Putamen (tissue), 1 donor: ENCODE measurements around the gene MKNK2.

Experiments
- DNase-seq: peaks from one replicate; pipeline ENCODE4 v3.0.0-alpha.2; 2016; ENCODE audit warnings: low spot score

MKNK2 gene

DNA sequence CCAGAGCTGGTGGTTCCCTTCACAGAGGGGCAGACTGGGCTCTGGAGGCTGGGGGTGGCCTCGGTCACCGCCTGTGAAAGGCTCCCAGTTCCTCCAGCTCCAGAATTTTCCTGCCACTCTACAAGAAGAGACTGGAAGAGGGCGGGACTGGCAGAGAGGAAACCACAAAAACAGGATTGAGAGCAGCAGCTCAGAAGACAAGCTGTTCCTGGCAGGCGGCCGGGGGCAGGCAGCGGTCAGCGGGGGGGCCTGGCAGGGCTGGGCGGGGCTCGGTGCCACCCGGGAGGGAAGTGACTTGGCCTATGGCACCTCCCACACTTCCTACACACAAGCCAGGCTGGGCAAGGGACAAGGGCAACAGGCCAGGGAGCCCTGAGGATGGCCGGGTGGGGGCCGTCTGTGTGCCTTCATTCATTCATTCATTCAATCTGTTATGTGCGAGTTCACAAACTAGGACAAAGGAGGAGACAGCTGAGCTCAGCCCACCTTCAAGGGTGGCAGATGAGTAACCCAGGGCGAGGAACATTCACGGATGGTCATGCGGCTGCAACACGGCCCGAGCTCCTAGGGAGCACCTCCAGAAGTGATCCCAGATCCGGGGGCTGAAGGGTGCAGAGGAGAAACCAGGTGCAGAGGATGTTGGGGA lies 18.6 kb downstream of the MKNK2 start:
- peak; percentile 90 for DNase-seq

DNA sequence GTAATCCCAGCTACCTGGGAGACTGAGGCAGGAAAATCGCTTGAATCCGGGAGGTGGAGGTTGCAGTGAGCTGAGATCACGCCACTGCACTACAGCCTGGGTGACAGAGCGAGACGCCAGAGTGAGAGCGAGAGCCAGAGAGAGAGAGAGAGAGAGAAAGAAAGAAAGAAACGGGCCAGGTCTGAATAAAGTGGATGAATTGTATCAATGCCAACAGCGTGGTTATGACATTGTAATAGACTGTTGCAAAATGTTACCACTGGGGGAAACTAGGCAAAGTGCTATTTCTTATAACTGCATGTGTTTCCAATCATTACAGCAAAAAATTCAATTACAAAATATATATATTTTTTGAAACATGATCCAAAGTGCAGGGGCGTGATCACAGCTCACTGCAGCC lies 23.7 kb downstream of the MKNK2 start:
- DNase-seq = no peak

DNA sequence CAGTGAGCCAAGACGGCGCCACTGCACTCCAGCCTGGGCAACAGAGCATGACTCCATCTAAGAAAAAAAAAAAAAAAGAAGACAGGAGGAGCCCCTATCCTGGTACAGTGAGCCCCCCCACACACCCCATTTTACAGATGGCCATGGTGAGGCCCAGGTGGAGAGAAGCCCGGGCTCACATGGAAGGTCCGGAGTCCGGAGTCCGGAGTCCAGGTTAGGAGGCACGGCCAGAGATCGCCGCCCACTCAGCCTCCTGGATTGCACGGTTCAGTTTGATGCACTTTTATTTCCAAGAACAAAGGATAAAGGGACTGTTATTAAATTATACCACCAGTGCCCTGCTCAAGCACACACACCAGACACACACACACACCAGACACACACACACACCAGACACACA lies 24.3 kb downstream of the MKNK2 start:
- no peak for DNase-seq

DNA sequence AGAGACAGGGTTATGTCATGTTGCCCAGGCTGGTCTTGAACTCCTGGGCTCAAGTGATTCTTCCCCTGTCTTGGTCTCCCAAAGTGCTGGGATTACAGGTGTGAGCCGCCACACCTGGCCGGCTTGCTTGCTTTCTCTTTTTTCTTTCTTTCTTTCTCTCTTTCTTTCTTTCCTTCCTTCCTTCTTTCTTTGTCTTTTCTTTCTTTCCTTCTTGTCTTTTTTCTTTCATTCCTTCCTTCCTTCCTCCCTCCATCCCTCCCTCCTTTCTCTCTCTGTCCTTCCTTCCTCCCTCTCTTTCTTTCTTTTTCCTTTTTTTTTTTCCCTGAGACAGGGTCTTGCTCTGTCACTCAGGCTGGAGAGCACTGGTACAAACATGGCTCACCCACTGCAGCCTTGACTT lies 28.8 kb downstream of the MKNK2 start:
- no peak for DNase-seq

DNA sequence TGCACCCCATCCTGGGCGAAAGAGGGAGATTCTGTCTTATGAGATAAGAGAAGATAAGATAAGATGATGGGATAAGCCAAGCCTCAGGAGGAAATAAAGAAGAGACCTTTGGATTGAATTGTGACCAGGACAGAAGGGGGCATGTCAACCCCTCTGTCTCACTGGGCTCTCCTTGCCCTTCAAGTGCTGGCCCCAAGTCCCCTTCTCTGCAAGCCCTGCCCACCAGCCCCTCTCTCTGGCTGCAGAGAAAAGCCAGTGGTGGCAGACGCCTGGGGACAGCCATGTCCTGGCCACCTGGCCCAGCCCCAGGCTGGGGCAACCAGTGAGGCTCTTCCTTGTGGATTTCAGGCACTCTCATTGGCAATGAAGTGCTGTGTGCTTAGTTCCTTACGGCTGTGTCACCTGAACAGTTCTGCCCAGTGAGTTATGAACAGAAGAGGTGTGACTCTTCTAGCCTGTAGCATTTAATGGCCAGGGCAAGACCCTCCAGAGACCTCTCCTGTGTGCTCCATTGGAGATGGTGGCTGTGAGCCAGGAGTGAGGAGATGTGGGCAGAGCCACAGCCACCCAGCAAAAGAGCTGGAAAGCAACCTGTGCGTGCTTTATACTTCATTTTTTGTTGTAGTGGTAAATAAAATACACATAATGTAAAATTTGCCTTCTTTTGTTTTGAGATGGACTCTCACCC lies 29.4 kb downstream of the MKNK2 start:
- no peak for DNase-seq

DNA sequence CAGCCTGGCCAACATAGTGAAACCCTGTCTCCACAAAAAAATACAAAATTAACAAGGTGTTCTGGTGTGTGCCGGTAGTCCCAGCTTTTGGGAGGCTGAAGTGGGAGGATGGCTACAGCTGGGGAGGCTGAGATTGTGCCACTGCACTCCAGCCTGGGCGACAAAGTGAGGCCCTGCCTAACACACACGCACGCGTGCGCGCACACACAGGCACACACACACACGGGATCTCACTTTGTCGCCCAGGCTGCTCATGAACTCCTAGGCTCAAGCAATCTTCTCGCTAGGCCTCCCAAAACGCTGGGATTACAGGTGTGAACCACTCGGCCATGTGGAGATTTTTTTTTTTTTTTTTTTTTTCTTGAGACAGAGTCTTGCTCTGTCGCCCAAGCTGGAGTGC lies 32.3 kb downstream of the MKNK2 start:
- no peak for DNase-seq

DNA sequence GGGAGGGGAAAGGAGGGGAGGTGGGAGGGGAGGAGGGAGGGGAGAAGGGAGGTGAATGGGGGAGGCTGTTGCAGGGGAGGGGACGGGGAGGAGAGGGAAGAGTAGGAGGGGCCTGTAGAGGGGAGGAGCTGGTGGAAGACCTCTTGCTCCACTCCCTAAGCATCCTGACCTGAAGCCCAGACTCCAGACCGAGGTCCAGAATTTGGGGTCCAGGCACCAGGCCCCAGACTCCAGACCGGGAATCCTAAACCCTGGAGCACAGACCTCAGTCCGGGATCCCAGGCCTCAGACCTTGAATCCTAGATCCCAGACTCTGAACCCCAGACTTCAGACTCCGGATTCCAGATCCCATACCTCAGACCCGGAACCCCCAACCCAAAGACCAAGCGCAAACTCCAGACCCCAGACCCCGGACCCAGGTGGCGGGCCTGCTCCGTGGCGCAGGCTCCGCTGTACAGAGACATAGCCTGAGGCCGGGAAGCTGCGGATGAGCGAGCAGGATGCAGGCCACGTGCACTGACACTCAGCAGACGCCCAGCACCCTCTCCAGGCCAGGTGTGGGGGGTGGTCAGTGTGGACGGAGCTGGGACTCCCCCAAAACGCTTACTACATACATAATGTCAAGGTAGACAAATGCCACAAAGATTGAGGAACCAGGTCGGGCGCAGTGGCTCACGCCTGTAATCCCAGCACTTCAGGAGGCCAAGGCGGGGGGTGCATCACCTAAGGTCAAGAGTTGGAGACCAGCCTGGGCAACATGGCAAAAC lies 34.8 kb downstream of the MKNK2 start:
- DNase-seq = peak; percentile 87

DNA sequence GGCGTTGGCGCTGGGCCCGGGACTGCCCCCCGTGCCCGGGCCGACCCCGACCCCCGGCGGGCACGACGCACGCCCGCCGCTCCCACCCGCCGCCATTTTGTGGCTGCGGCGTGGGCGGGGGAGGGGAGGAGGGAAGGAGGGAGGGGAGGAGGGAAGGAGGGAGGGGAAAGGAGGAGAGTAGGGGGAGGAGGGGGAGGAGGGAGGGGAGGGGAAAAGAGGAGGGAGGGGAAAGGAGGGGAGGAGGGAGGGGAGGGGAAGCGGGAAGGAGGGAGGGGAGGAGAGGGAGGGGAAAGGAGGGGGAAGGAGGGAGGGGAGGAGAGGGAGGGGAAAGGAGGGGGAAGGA lies 35.5 kb downstream of the MKNK2 start, which contains the start of gene BTBD2:
Gene BTBD2 (minus strand): TSS at position 107 of the 343 bp plus-strand sequence. CDS start 11 bp downstream, at position 96.
- DNase-seq = peak; percentile 87

DNA sequence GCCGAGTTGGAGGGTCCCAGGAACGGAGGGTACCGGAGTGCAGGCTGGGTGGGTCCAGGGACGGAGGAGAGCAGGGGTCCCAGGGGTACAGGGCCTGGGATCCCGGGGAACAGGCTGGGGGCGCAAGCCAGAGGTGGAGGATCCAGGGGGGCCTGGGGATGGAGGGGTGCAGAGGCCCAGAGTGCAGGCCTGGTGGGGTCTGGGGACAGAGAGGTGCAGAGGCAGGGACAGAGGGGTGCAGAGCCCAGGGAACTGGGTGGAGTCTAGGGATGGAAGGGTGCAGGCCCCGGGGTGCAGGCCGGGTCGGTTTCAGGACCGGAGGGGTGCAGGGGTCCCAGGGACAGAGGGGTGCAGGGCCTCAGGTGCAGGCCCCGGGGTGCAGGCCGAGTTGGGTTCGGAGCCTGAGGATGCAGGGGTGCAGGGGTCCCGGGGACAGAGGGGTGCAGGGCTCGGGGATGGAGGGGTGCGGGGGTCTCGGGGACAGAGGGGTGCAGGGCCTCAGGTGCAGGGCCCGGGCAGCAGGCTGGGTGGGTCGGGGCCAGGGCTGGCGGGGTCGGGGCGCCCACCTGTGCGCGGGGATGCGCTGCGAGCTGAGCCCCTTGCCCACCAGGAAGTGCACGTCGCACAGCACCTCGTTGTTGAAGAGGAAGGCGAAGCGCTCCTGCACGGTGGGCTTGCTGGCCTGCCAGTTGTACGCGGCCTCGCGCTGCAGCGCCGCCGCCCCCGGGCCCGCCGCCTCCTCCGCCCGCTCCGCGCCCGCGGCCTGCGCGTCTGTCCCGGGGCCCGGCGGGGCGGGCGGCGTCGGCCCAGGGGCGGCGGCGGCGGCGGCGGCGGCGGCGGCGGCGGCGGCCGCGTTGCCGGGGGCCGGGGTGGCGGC lies 36.1 kb downstream of the MKNK2 start:
- no peak for DNase-seq

DNA sequence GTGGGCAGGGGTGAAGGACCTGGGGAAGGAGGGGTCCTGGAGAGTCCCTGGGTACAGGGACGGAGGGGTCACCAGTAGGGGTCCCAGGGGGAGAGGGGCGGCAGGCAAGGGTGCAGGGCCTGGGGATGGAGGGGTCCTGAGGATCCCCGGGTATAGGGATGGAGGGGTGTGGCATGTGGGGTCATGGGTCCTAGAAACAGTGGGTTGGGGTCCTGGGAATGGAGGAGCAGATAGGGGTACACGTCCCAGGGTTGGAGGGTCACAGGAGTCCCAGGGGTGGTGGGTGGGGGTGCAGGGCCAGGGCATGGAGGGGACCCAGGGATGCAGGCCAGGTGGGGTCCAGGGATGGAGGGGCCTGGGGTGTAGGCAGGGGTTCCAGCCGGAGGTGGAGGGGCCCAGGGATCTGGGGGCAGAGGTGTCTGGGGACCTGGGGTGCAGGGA lies 36.9 kb downstream of the MKNK2 start:
- DNase-seq = no peak

DNA sequence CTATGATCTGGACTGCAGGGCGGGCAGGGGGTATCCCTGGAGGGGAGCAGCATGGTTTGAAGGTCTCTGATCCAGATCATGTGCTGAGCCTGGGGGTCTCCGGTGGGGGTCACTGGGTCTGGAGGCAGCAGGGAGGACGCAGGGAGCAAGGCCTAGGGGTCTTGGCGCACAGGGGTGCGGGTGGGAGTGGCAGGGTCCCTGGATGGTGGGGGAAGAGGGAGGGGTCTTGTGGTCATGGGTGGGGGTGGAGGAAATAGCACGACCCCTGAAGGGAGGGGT lies 37.4 kb downstream of the MKNK2 start:
- DNase-seq = no peak

DNA sequence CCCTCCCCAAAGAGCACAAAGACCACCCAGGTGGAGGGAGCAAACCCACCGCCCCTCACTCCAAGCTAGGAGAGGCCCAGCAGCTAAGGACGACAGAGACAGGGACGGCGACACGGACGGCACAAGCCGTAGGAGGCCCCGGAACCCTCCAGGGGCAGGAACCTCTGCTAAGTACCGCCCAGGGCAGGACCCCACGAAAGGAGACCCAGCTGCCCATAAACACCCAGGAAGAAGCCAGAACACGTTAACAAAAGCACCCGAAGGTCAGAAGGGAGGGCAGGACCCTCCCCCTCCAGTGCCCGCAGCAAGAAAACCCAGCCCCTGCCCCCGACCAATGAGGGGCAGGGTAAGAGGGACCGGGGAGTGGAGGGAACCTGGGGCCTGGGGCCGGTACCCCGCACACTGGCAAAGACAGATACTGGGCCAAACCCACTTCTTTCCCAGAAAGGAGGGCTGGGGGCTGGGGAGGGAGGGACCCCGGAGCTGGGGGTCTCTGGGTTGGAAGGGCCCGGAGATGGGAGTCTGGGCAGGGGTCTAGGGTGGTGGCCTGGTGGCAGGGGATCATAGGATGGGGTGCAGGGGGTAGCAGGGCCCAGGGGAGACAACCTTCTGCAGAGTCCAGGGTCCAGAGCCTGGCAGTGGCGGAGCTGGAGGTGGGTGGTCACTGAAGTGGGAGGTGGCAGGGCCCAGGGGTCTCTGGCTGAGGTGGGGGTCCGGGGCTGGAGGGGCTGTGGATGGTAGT lies 37.9 kb downstream of the MKNK2 start:
- DNase-seq = no peak

DNA sequence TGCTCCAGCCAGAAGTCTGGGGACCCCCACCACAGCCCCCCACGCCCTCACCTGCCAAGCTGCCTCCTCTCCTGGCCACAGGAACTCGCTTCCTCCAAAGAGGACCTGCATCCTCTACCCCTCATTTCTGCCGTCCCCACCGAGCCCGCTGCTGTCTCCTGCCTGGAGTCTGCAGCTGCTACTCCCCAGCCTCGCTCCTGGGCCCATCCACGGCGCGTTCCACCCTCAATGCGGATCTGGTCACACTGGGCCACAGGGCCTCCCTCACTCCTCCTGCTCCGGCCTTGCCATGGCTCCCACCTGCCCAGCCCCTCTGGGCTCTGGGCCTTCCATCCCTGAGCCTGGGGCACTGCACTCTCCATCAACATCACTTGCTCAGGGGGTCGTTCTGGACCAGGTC lies 39.9 kb downstream of the MKNK2 start:
- no peak for DNase-seq

DNA sequence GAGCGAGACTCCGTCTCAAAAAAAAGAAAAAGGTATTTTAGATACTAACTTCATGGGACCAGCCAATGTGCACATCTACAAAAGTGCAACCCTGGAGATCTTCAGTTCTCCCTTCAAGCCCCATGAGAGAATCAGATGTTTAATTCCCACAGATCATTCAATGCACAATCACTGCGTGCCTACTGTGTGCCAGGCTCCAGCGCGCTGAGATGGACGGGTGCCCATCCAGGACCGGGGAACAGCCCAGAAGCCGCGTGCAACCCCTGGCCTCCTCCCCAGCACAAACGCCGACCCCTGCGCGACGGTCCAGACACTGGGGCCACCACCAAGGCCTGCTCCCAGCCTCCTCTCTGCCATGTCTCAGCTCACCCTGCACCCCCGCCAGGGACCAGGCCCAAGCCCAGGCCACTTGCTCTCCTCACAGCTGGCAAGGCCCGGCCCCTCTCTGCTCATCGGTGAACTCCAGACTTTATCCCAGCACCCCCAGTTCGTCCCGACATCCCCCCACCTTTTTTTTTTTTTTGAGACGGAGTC lies 40.8 kb downstream of the MKNK2 start:
- DNase-seq = no peak

DNA sequence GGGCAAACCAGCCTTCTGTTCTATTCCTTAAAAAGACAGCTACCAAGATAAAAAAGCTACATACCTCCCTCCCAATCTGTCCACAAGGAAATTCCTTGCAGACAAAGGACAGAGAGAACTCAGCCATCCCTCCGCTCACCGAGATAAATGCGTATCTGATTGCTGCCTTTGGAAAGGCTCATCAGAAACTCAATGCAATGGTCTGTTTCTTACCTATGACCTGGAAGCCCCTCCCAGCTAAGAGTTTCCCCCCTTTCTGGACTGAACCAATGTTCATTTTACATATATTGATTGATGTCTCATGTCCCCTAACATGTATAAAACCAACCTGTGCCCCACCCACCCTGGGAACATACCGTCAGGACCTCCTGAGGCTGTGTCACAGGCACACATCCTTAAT lies 47.2 kb downstream of the MKNK2 start:
- DNase-seq = no peak

DNA sequence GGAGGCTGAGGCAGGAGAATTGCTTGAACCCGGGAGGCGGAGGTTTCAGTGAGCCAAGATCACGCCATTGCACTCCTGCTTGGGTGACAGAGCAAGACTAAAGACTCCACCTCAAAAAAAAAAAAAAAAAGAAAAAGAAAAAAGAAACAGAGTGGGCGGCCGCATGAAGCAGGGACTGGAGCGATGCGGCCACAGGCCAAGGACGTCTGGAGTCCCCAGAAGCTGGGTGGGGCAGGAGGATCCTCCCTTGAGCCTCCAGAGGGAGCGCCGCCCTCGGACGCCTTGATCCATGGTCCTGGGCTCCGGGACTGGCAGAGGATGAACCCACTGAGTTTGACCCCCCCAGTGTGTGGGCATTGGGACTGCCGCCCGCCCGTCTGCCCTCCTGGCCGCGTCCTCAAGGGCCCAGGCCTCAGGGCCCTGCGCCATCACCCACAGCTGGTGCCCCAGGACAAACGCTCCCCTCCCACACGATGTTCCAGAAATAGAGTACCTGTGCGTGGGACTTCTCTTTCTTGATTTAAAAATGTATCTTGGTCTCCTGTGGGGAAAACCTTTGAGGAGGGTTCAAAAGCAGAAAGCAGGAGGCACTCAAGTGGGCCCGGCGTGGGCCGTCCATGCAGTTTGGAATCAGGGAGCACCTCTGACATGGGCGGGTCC lies 51.1 kb downstream of the MKNK2 start:
- peak; percentile 54 for DNase-seq

DNA sequence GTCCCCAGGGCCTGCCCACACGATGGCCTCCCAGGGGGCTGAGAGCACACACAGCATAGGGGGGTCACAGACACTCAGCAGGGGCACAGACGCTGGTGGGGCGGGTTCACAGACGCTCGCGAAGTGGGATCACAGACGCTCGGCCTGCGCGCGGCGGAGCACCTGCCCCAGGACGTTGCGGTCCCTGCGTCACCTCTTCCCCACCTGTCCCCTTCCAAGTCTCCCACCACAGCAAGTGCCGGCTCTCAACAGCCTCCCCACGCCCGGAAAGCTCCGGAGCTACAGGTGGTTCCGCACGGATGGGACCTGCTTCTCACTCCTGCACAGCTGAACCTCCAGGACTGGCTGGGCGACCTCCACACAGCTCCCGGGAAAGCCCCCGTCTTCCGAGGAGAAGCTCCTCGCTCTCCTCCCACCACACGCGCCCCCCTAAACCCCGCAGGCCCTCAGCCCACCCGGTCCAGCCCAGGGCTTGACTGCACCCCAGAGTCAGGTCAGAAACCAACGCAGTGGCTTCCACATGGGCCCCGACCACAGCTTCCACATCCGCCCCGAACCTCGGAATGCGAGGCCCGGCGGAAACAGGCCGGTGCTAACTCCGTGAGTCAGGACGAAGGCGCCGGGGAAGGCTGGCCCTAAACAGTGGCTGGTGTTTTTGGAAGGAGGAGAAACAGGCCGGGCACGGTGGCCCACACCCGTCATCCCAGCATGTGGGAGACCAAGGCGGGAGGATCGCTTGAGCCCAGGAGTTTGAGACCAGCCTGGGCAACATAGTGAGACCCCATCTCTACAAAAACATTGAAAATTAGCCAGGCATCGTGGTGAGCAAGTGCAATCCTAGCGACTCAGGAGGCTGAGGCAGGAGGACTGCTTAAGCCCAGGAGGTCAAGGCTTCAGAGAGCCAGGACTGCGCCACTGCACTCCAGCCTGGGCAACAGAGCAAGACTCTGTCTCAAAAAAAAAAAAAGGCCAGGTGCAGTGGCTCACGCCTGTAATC lies 52.0 kb downstream of the MKNK2 start:
- DNase-seq = no peak

DNA sequence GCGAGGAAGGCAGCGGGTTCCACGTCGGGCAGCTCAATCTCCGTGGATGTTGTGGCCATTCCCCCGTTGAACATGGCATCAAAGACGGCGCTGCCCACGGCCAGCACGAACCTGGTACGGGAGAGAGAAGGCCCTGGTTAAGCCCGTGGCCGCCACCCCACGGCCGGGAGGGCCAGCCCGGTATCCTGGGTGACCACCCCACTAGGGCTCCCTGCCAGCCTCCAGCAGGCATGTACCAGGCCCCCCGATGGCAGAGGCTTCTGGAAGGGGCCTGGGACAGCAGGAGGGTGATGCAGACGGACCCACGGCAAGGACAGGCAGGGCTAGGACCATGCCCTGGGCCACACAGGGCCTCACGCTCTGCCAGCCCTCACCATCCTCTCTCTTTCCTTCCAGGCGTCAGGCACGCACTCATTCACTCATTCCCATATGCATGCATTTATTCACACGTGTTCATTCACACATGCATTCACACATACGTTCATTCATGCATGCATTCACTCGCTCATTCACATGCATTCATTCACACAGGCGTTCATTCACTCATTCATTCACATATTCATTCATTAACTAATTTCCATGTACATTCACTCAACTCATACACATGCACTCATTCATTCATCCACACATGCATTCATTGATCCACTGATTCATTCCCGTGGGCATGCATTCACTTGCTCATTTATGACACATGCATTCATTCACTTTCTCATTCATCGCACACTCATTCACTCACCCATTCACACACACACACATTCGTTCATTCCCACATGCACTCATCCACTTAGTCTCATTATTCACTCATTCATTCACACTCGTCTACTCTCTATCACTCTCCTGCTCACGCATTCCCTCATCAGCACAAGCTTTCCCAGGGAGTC lies 53.5 kb downstream of the MKNK2 start:
- no peak for DNase-seq
